Measurements from ENCODE around the gene RRBP1. TPM values are rescaled to one million over a fixed set of nuclear protein-coding genes. Genes with fewer than 3 reads are reported as not detected.

The RRBP1 gene
- total and polyA plus RNA-seq, 2 of the 4 experiments (the other 2 are of a cell fraction) = 90.2 to 136 TPM

DNA sequence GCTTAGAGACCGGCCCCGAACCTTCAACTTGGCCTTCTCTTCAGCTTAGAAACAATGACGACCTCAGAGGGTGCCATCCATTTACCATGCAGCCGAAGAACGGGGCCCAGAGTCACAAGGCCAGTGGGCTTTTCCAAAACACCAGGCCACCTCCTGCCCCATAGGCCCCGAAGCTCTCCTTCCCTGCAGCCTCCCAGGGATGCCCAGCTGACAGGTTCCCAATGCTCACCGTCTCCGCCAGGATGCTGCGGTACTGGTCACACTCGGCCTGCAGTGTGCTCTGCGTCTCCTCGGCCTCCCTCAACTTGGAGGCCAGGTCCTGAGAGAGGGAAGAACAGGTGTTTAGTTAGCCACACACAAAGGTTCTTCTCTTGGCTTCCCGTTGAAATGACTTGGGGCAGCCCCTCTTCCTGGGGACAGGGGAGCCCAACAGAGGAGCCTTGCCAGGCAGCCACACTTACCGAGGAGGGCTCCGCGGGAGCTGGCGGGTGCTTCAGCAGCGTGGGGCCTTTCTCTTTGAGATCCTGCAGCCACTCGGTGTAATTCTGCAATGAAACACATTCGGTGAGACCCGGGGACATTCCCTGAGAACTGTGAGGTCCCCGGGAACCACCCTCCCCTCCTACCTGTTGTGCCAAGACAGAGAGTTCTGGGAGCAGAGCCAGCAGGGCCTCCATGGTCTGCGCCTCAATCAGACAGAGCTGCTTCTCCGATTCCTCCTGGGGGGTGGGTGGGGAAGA, 60.6 kb downstream of the RRBP1 start:
- dilution Hi-C loops (cut with HindIII; ENCODE audit: low sequenced_read_pairs, unreplicated experiment) = no loop called here
- Histone ChIP-seq H2BK5ac (ENCODE audit: low read depth, low read length, poor library complexity, severe bottlenecking) (no peak overlapping the region), H2AK5ac (ENCODE audit: low read depth, low read length) (no peak overlapping the region), H3K18ac (ENCODE audit: low read depth, low read length) (no peak overlapping the region), H2AK9ac (replicated peaks; ENCODE audit: low read depth, low read length, poor library complexity) (peak overlapping the region; percentile 3), H3K4ac (ENCODE audit: low read depth, low read length) (no peak overlapping the region), H3K9me1 (ENCODE audit: insufficient read depth, low read length) (no peaks in the 10 kb centered on the region), H3K4me2 (ENCODE audit: low read depth, low read length) (no peak overlapping the region), H4K8ac (ENCODE audit: low read depth in 2 of 2, low read length in 2 of 2) (no peak overlapping the region), H3K4me1 (ENCODE audit: control insufficient read depth, insufficient read depth, low read length) (no peaks in the 10 kb centered on the region), H3K79me1 (ENCODE audit: low read depth in 1 of 2, low read length in 2 of 2) (peaks cover 24 to 72% of the 10 kb centered on the region in 2 experiments), H3K27ac (ENCODE audit: insufficient read depth, low read length) (no peak overlapping the region), H2BK120ac (ENCODE audit: low read depth, low read length) (no peak overlapping the region), H4K20me1 (ENCODE audit: insufficient read depth, low read length) (peaks cover 66% of the 10 kb centered on the region), H4K91ac (ENCODE audit: insufficient read depth, low read depth, low read length) (no peak overlapping the region), H2AFZ (replicated peaks; ENCODE audit: low read length, poor library complexity) (no peak overlapping the region), H3K9ac (ENCODE audit: low read depth, low read length) (no peak overlapping the region), H3K14ac (replicated peaks; ENCODE audit: low read depth, low read length) (no peak overlapping the region), H2BK20ac (ENCODE audit: low read depth, low read length) (no peak overlapping the region), H3K9me3 (ENCODE audit: control insufficient read depth, insufficient read depth, low read length) (no peaks in the 10 kb centered on the region), H3K4me3 (ENCODE audit: insufficient read depth, low read depth, low read length) (no peak overlapping the region), H3K23ac (ENCODE audit: low read depth, low read length) (no peak overlapping the region), H2BK15ac (ENCODE audit: low read depth, low read length) (no peak overlapping the region), H4K5ac (ENCODE audit: low read depth, low read length) (no peak overlapping the region), H3K27me3 (ENCODE audit: control insufficient read depth, insufficient read depth, low read length) (no peaks in the 10 kb centered on the region), H3K56ac (ENCODE audit: extremely low read depth, insufficient read depth, low read length) (no peak overlapping the region), H3K36me3 (ENCODE audit: control insufficient read depth, insufficient read depth, low read length) (peaks cover 96% of the 10 kb centered on the region)
- WGBS, 2 experiments (ENCODE audit: extremely low coverage in 2 of 2, insufficient read length in 1 of 2) = 90% methylated on average over 9 of the region's 24 CpGs; no CpG with 5 or more reads in 1 of the 2 experiments
- TF ChIP-seq CEBPB (IDR thresholded peaks at IDR 0.05; ENCODE audit: low read depth, low read length) (no peak), MAZ (IDR thresholded peaks at IDR 0.05; ENCODE audit: borderline replicate concordance, low read depth, low read length) (no peak)
- no peak for ATAC-seq (ENCODE audit: low read depth)
- no peak for DNase-seq
- ChIA-PET POLR2A (ENCODE audit: unreplicated experiment) (no interaction called here), CTCF (no interaction called here)
- in situ Hi-C loops (cut with MboI; ENCODE audit: low sequenced_read_pairs) = no loop called here
- BruUV-seq (replicated peaks) = no TSS peak
- intact Hi-C loops (cut with micrococcal nuclease) = no loop called here
